ENCODE results near the gene EFHD1.

DNA sequence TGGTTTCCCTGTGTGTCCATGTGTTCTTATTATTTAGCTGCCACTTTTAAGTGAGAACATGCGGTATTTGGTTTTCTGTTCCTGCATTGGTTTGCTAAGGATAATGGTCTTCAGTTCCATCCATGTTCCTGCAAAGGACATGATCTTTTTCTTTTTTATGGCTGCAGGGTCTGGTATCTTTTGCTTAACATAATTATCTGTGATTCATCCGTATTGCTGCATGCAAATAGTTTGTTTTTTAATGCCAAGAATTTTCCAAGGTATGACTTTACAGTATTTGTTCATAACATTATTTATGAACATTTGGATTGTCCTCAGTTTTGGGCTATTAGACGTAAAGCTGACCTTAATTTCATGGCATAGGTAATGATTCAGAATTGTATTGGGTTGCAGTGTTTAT, 81.6 kb downstream of the EFHD1 start:
- TF ChIP-seq POLR2A (IDR thresholded peaks at IDR 0.05; ENCODE audit: extremely low read depth, insufficient read length) (no peak), CTCF (IDR thresholded peaks at IDR 0.05; ENCODE audit: low read depth, low read length) (no peak), MAX (IDR thresholded peaks at IDR 0.05; ENCODE audit: low read depth, low read length) (no peak), MYC (IDR thresholded peaks at IDR 0.05; ENCODE audit: low read depth, low read length) (no peak)
